NCI-H524 (cell line): ENCODE data around the gene S100A10.
A peak's percentile ranks its signal among the peaks of the same experiment; 100 is the strongest.

ENCODE experiments used
- DNase-seq, 2 experiments: peaks; one replicate each; lab custom pipeline; 2025; lab: John Stamatoyannopoulos, UW

Gene S100A10

GRCh38 chr1:151988405-151988923 is 5.2 kb downstream of the S100A10 start:
- no peak for DNase-seq

GRCh38 chr1:151986501-151987190 is 7.0 kb downstream of the S100A10 start:
- no peak for DNase-seq

GRCh38 chr1:151985768-151986167 is 7.9 kb downstream of the S100A10 start:
- no peak for DNase-seq

GRCh38 chr1:151985270-151985669 is 8.4 kb downstream of the S100A10 start:
- DNase-seq: no peak

GRCh38 chr1:151984313-151984956 is 9.2 kb downstream of the S100A10 start:
- no peak for DNase-seq

- DNase-seq: peak in 1 of 2 experiments; percentile 21
These were observed 11.2 kb downstream of the S100A10 start for GRCh38 chr1:151982300-151983005.

GRCh38 chr1:151981178-151981525 is 12.5 kb downstream of the S100A10 start:
- no peak for DNase-seq

GRCh38 chr1:151980287-151981177 is 13.1 kb downstream of the S100A10 start:
- DNase-seq: no peak

GRCh38 chr1:151978922-151979321 is 14.7 kb downstream of the S100A10 start:
- no peak for DNase-seq

- no peak for DNase-seq
These were observed 15.9 kb downstream of the S100A10 start for GRCh38 chr1:151977662-151978230.

- no peak for DNase-seq
These were observed 16.8 kb downstream of the S100A10 start for GRCh38 chr1:151976858-151977257.

- no peak for DNase-seq
These were observed 17.7 kb downstream of the S100A10 start for GRCh38 chr1:151976015-151976343.

GRCh38 chr1:151975311-151976014 is 18.2 kb downstream of the S100A10 start:
- no peak for DNase-seq

- DNase-seq: no peak
These were observed 21.0 kb downstream of the S100A10 start for GRCh38 chr1:151972542-151973248.

GRCh38 chr1:151970626-151971025 is 23.0 kb downstream of the S100A10 start:
- no peak for DNase-seq

GRCh38 chr1:151970128-151970527 is 23.5 kb downstream of the S100A10 start:
- DNase-seq: no peak

- no peak for DNase-seq
These were observed 24.8 kb downstream of the S100A10 start for GRCh38 chr1:151968791-151969399.

- no peak for DNase-seq
These were observed 25.6 kb downstream of the S100A10 start for GRCh38 chr1:151968058-151968457.

GRCh38 chr1:151967091-151967490 is 26.6 kb downstream of the S100A10 start:
- DNase-seq: no peak

GRCh38 chr1:151966061-151966460 is 27.6 kb downstream of the S100A10 start:
- no peak for DNase-seq
